ENCODE measurements around the gene EFHC2.

DNA sequence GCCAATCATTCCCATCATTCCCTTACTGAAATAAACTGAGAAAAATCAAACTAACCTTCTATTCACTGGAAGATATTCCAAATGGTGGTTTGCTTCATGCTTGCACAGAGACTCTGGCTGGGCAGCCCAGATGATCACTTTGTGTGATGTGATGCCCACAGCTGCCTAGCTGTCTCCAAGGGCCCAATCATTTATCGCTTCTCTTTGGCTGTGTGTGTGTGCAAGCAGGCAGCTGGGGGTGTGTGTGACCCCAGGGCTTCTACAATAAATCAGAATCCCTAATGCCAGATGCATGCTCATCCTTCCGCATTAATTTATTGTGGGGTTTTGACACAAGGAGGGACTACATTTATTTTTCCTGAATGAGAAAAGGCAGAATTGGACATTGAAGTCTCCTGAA is 230.1 kb downstream of the EFHC2 start:
- TF ChIP-seq CTCF (conservative IDR thresholded peaks at IDR 0.05; ENCODE audit: low read length) (no peak), EZH2phosphoT487 (IDR thresholded peaks at IDR 0.05; ENCODE audit: borderline replicate concordance, low read depth, low read length) (no peak)
